ENCODE data around the gene EIF1AD. TPM values are rescaled to one million over a fixed set of nuclear protein-coding genes. Genes with fewer than 3 reads are reported as not detected.
A peak's percentile ranks its signal among the peaks of the same experiment; 100 is the strongest.

Gene EIF1AD
- total and polyA plus RNA-seq, 9 of the 15 experiments (the other 6 are each of a cell fraction or from before 2014, with no cell fraction given): 50.1 to 98.8 (median 58.7) TPM

DNA sequence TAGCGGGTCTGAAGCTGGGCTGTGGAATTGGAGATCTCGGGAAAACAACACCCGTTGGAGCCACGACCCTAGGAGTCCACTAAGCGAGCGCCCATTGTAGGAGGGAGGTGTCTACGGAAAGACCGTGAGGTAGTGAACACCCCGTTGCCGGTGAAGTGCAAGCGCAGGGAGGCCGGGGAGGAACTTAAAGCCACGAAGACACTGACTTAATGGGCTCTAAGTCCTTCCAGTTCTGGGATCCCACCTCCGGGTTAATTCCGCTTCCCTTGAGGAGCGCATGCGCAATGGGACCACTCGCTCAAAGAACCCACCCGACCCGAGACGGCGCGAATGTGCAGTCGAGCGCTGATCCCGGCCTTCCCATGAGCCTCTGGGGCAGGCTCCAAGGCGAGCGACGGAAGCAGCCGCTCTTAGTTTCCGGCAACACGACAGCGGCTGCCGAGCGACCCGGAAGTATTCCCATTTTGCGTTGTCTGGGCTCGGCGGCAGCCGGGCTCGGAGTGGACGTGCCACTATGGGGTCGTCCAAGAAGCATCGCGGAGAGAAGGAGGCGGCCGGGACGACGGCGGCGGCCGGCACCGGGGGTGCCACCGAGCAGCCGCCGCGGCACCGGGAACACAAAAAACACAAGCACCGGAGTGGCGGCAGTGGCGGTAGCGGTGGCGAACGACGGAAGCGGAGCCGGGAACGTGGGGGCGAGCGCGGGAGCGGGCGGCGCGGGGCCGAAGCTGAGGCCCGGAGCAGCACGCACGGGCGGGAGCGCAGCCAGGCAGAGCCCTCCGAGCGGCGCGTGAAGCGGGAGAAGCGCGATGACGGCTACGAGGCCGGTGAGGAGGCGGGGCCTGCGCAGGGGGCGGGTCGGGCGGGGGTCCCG, 40.5 kb downstream of the EIF1AD start, which contains the start of gene SART1 (continued):
- TF ChIP-seq, protein P1, sequence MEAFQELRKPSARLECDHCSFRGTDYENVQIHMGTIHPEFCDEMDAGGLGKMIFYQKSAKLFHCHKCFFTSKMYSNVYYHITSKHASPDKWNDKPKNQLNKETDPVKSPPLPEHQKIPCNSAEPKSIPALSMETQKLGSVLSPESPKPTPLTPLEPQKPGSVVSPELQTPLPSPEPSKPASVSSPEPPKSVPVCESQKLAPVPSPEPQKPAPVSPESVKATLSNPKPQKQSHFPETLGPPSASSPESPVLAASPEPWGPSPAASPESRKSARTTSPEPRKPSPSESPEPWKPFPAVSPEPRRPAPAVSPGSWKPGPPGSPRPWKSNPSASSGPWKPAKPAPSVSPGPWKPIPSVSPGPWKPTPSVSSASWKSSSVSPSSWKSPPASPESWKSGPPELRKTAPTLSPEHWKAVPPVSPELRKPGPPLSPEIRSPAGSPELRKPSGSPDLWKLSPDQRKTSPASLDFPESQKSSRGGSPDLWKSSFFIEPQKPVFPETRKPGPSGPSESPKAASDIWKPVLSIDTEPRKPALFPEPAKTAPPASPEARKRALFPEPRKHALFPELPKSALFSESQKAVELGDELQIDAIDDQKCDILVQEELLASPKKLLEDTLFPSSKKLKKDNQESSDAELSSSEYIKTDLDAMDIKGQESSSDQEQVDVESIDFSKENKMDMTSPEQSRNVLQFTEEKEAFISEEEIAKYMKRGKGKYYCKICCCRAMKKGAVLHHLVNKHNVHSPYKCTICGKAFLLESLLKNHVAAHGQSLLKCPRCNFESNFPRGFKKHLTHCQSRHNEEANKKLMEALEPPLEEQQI (IDR thresholded peaks at IDR 0.05): no peak
- TF ChIP-seq ZNF79 (CRISPR knock-in tag; IDR thresholded peaks at IDR 0.05; ENCODE audit: low read depth): no peak
- no peak for TF ChIP-seq ZNF717 (CRISPR knock-in tag; IDR thresholded peaks at IDR 0.05)
- no peak for TF ChIP-seq ZKSCAN1 (IDR thresholded peaks at IDR 0.05; ENCODE audit: low read depth, low read length)
- TF ChIP-seq ZNF212 (CRISPR knock-in tag; IDR thresholded peaks at IDR 0.05): no peak
- no peak for TF ChIP-seq ASH1L (IDR thresholded peaks at IDR 0.05; ENCODE audit: borderline replicate concordance, low read depth, partially characterized antibody)
- TF ChIP-seq YBX1 (IDR thresholded peaks at IDR 0.05): no peak
- no peak for TF ChIP-seq ELK3 (CRISPR knock-in tag; IDR thresholded peaks at IDR 0.05)
- no peak; the same call in 1 of the 2 replicates for TF ChIP-seq RFX5 (IDR thresholded peaks at IDR 0.05; ENCODE audit: low read depth, low read length)
- TF ChIP-seq HNRNPLL (IDR thresholded peaks at IDR 0.05; ENCODE audit: low read depth, low read length, poor library complexity, severe bottlenecking): peak; percentile 84
- TF ChIP-seq ARHGAP35 (IDR thresholded peaks at IDR 0.05; ENCODE audit: partially characterized antibody): no peak
- no peak for TF ChIP-seq MYBL2 (IDR thresholded peaks at IDR 0.05; ENCODE audit: low read depth)
- TF ChIP-seq MYBL2 (CRISPR knock-in tag; IDR thresholded peaks at IDR 0.05; ENCODE audit: borderline replicate concordance): no peak
- TF ChIP-seq ZNF778 (CRISPR knock-in tag; IDR thresholded peaks at IDR 0.05): no peak
- peak; percentile 94 for TF ChIP-seq SUPT5H (IDR thresholded peaks at IDR 0.05)
- no peak for TF ChIP-seq NCOA2 (IDR thresholded peaks at IDR 0.05; ENCODE audit: partially characterized antibody in 2 of 2)
- TF ChIP-seq BRD9 (IDR thresholded peaks at IDR 0.05; ENCODE audit: low read depth, partially characterized antibody): peak; percentile 69
- TF ChIP-seq GTF2F1 (IDR thresholded peaks at IDR 0.05; ENCODE audit: low read depth, low read length): no peak
- TF ChIP-seq, protein P2, sequence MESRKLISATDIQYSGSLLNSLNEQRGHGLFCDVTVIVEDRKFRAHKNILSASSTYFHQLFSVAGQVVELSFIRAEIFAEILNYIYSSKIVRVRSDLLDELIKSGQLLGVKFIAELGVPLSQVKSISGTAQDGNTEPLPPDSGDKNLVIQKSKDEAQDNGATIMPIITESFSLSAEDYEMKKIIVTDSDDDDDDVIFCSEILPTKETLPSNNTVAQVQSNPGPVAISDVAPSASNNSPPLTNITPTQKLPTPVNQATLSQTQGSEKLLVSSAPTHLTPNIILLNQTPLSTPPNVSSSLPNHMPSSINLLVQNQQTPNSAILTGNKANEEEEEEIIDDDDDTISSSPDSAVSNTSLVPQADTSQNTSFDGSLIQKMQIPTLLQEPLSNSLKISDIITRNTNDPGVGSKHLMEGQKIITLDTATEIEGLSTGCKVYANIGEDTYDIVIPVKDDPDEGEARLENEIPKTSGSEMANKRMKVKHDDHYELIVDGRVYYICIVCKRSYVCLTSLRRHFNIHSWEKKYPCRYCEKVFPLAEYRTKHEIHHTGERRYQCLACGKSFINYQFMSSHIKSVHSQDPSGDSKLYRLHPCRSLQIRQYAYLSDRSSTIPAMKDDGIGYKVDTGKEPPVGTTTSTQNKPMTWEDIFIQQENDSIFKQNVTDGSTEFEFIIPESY (CRISPR knock-in tag; IDR thresholded peaks at IDR 0.05): no peak
- no peak for TF ChIP-seq HIVEP1 (CRISPR knock-in tag; IDR thresholded peaks at IDR 0.05)
- TF ChIP-seq ARNT (IDR thresholded peaks at IDR 0.05): peak in 1 of 2 experiments; percentile 54; a peak in 1 of 4 replicates
- no peak for TF ChIP-seq RNF219 (CRISPR knock-in tag; IDR thresholded peaks at IDR 0.05)

Measured in K562 (cell line).